CD1c-positive myeloid dendritic cell (primary cell): ENCODE measurements around the gene PGGHG.

Source experiments
- DNase-seq: peaks from one replicate; pipeline ENCODE4 v3.0.0-alpha.2; 2016; ENCODE audit errors: extremely low spot score

PGGHG gene

GRCh38 chr11:269146-269890, 19.6 kb upstream of the PGGHG start:
- DNase-seq = peak; percentile 97

- DNase-seq = no peak
Measured at GRCh38 chr11:270451-271318, 18.2 kb upstream of the PGGHG start.

DNA sequence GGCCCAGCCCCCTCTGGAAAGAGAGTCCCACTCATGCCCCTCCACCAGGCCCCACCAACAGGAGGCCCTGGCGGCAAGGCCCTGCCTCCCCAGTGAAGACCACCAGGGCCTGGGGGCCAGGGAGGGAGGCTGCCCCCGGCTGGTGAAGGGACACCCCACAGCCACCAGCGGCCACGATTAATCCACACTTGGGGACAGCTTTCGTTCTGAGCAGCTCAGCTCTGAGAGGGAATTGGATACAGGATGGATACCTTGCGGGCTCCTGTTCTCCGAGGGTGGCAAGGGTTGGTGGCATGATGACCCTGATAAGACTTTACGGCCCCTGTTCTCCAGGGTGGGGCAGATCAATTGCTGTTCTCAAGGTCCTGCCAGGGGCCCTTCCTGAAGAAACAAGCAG, 17.6 kb upstream of the PGGHG start:
- no peak for DNase-seq

GRCh38 chr11:272195-272930, 16.6 kb upstream of the PGGHG start:
- DNase-seq = no peak

DNA sequence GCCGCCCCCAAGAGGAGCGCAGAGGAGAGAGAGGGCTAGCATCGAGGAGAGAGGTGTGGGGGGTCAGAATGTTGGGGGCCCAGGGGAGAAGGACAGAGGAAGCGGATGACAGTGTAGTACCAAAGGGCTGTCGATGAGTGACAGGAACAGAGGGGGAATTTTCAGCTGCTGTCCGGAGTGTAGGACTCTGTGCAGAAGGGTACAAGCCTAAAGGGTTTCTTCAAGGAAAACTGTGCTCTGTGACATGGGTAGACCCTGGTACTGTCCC, 16.1 kb upstream of the PGGHG start:
- no peak for DNase-seq

DNA sequence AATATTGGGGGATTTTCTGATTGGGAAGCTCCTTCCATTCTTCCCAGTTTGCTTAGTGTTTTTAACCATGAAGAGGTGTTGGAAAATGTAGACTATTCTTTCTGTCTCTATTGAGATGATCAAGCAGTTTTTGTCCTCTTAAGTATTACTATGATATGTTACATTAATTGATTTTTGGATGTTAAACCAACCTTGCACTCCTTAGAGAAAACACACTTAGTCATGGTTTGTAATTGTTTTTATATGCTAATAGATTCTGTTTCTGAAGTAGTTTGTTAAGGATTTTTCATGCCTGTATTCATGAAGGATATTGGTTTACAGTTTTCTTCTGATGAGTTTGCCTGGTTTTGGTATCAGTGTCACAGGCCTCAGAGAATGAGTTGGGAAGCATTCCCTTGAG, 12.7 kb upstream of the PGGHG start:
- DNase-seq = no peak

GRCh38 chr11:278001-278951, 10.7 kb upstream of the PGGHG start, which contains the start of gene NLRP6:
TSS of gene NLRP6 (plus strand) at chr11:278407. CDS start at chr11:278570, 163 bp downstream.
- no peak for DNase-seq

GRCh38 chr11:279040-279965, 9.6 kb upstream of the PGGHG start:
- peak; percentile 59 for DNase-seq

DNA sequence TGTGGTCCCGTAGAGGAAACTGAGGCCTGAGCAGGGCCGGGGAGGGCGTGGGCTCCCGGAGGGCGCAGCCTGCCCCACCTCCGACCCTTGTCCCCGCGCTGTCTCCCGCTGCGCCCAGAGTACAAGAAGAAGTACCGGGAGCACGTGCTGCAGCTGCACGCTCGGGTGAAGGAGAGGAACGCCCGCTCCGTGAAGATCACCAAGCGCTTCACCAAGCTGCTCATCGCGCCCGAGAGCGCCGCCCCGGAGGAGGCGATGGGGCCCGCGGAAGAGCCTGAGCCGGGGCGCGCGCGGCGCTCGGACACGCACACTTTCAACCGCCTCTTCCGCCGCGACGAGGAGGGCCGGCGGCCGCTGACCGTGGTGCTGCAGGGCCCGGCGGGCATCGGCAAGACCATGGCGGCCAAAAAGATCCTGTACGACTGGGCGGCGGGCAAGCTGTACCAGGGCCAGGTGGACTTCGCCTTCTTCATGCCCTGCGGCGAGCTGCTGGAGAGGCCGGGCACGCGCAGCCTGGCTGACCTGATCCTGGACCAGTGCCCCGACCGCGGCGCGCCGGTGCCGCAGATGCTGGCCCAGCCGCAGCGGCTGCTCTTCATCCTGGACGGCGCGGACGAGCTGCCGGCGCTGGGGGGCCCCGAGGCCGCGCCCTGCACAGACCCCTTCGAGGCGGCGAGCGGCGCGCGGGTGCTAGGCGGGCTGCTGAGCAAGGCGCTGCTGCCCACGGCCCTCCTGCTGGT, 8.8 kb upstream of the PGGHG start:
- DNase-seq = peak; percentile 72

- peak; percentile 41 for DNase-seq
Measured at GRCh38 chr11:280706-281485, 8.0 kb upstream of the PGGHG start.

- DNase-seq = no peak
Measured at GRCh38 chr11:281486-282161, 7.3 kb upstream of the PGGHG start.

- no peak for DNase-seq
Measured at GRCh38 chr11:282171-282570, 6.8 kb upstream of the PGGHG start.

DNA sequence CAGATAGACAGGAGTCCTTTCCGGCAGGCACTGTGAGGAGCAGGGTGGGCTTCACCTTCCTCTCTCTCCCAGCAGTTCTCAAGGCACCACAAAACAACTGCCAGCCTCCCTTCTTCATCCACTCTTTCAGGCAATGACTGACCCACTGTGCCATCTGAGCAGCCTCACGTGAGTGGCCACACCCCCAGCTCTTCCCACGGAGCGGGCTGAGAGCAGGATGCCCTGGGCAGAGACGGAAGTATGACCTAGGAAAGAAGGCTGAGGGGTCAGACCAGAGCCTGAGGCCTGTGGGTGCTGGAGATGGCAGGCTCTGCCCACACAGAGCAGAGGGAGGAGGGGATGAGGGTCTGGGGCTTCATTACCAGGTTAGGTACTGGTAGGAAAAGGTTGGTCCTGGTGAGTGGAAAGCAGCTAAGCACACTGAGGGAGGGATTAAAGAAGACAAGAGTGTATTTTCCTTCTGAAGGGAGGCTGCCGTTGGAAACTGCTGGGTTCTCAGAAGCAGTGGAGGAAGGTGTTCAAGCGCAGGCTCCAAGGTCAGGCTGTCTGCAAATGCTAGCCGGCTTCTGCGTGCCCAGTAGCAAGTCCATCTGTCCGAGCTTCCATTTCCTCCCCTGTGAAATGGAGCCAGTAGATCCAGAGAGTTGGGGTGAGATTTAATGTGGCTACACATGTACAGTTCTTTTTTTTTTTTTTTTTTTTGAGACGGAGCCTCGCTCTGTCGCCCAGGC, 6.1 kb upstream of the PGGHG start:
- no peak for DNase-seq

GRCh38 chr11:283405-284104, 5.4 kb upstream of the PGGHG start:
- DNase-seq = peak; percentile 21

DNA sequence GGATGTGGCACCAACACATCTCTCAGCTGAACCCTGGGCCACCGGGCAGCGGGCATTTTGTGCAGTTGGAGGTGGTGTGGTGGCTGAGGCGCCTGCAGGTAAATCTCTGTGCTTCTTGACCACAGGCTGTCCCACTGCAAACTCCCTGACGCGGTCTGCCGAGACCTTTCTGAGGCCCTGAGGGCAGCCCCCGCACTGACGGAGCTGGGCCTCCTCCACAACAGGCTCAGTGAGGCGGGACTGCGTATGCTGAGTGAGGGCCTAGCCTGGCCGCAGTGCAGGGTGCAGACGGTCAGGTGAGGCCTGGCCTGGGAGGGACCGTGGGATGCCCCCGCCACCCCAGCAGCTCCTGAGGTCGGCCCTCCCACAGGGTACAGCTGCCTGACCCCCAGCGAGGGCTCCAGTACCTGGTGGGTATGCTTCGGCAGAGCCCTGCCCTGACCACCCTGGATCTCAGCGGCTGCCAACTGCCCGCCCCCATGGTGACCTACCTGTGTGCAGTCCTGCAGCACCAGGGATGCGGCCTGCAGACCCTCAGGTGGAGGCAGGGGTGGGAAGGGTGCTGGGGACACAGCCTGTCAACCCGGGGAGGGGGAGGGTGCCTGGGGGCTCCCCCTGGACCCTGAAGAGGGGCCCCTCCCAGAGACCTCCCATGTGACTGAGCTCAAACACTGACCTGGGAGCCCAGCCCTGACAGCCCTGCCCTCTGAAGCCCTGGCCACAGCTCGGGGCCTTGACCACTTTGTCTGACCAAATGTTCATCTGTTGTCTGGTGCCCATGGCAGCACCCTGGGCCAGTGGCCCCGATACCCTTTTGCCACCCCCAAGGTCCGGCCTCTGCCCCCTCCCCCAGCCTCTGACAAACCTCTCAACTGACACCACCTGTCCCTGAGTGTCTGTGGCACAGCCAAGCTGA, 4.6 kb upstream of the PGGHG start:
- no peak for DNase-seq
